ENCODE data around the gene TBC1D14. TPM values are rescaled to one million over a fixed set of nuclear protein-coding genes. Genes with fewer than 3 reads are reported as not detected.

TBC1D14 gene
- total RNA-seq, 4 donors from 2014 or later: 39.8 to 47.0 (median 46.0) TPM

DNA sequence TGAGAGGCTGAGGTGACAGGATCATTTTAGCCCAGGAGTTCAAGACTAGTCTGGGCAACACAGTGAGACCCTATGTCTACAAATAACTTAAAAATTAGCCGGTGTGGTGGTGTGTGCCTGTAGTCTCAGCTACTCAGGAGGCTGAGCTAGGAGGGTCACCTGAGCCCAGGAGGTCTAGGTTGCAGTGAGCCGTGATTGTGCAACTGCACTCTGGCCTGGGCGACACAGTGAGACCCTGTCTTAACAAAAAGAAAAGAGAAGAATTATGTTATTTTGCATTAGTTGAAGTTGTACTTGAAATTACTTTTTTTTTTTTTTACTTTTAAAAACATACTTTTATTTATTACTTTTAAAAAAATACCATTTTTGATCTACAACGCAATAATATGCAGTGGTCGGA is 111.7 kb downstream of the TBC1D14 start:
- H3K36me3 ChIP-seq: peaks cover 0 to 6% of the 10 kb centered on the region in 2 donors
- TF ChIP-seq POLR2A (IDR thresholded peaks at IDR 0.05): no peak
- TF ChIP-seq, protein P1, sequence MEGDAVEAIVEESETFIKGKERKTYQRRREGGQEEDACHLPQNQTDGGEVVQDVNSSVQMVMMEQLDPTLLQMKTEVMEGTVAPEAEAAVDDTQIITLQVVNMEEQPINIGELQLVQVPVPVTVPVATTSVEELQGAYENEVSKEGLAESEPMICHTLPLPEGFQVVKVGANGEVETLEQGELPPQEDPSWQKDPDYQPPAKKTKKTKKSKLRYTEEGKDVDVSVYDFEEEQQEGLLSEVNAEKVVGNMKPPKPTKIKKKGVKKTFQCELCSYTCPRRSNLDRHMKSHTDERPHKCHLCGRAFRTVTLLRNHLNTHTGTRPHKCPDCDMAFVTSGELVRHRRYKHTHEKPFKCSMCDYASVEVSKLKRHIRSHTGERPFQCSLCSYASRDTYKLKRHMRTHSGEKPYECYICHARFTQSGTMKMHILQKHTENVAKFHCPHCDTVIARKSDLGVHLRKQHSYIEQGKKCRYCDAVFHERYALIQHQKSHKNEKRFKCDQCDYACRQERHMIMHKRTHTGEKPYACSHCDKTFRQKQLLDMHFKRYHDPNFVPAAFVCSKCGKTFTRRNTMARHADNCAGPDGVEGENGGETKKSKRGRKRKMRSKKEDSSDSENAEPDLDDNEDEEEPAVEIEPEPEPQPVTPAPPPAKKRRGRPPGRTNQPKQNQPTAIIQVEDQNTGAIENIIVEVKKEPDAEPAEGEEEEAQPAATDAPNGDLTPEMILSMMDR (IDR thresholded peaks at IDR 0.05): no peak
- 76 to 79% methylated on average over 5 of the region's 5 CpGs for WGBS, 2 donors

GRCh38 chr4:7021930-7022664 is 112.5 kb downstream of the TBC1D14 start:
- Histone ChIP-seq H3K9me3 (no peaks in the 10 kb centered on the region), H3K36me3 (peaks cover 0 to 6% of the 10 kb centered on the region in 2 donors), H3K27me3 (no peaks in the 10 kb centered on the region), H3K4me3 (replicated peaks in 1 of 3) (no peak overlapping the region), H3K4me1 (no peaks in the 10 kb centered on the region), H3K27ac (no peak overlapping the region)
- intact Hi-C loops (cut with DNase I): no loop called here
- 86 to 96% methylated on average over 13 of the region's 13 CpGs for WGBS, 2 donors
- no peak for TF ChIP-seq POLR2A (IDR thresholded peaks at IDR 0.05)
- TF ChIP-seq, protein P1 (IDR thresholded peaks at IDR 0.05): no peak
- no peak for DNase-seq

More for the DNA sequence above, 111.7 kb downstream of the TBC1D14 start:
- no peaks in the 10 kb centered on the region for H3K4me1 ChIP-seq
- intact Hi-C loops (cut with DNase I): no loop called here
- H3K27ac ChIP-seq: no peak overlapping the region
- no peak overlapping the region for H3K4me3 ChIP-seq (replicated peaks in 1 of 3)
- no peaks in the 10 kb centered on the region for H3K9me3 ChIP-seq
- DNase-seq: no peak
- no peaks in the 10 kb centered on the region for H3K27me3 ChIP-seq

DNA sequence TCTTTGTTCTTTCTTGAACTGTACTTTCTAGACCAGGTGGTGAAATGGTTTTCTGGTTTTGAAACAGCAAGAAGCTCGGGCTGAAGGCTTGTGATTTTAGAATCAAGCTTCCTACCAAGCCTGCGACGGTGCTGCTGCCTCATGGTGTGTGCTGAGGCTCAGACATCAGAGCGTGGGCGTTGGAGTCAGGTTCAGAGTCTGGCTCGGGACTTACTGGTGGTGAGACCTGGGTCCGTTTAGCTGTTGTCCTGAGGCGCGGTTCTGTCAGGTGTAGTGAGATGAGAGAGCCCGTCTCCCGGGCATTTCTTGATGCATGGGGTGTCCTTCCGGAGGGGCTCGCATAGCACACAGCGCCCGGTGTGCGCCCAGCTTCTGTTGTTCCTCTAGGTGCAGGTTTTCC is 113.9 kb downstream of the TBC1D14 start:
- H3K36me3 ChIP-seq: peaks cover 0 to 6% of the 10 kb centered on the region in 2 donors
- intact Hi-C loops (cut with DNase I): no loop called here
- H3K27ac ChIP-seq: no peak overlapping the region
- no peak overlapping the region for H3K4me3 ChIP-seq (replicated peaks in 1 of 3)
- H3K27me3 ChIP-seq: no peaks in the 10 kb centered on the region
- no peak for DNase-seq
- H3K4me1 ChIP-seq: no peaks in the 10 kb centered on the region
- 88 to 89% methylated on average over 11 to 16 of the region's 16 CpGs for WGBS, 2 donors
- no peaks in the 10 kb centered on the region for H3K9me3 ChIP-seq
- TF ChIP-seq, protein P1 (IDR thresholded peaks at IDR 0.05): no peak
- TF ChIP-seq POLR2A (IDR thresholded peaks at IDR 0.05): no peak

DNA sequence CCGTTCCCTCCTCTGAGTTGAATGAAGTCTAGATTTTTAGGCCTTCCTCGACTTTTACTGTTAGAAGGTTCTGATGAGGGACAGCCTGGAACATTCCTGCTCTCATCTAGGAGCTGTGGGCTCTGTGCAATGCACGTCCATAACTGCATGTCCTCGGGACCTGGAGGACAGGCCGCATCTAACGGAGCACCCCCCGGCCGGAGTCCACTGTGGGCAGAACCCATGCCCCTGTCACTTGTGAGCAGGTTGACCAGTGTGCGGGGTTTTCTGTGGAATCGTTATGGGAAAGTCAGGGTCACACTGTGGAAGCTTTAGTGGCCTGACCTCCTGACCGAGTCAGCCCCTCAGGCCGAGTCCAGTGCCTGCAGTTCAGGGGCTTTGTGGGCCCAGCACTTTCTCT is 114.3 kb downstream of the TBC1D14 start:
- Histone ChIP-seq H3K9me3 (no peaks in the 10 kb centered on the region), H3K27me3 (no peaks in the 10 kb centered on the region), H3K27ac (no peak overlapping the region), H3K4me3 (replicated peaks in 1 of 3) (no peak overlapping the region), H3K36me3 (peaks cover 0 to 6% of the 10 kb centered on the region in 2 donors), H3K4me1 (no peaks in the 10 kb centered on the region)
- intact Hi-C loops (cut with DNase I): no loop called here
- no peak for DNase-seq
- 96 to 98% methylated on average over 7 to 12 of the region's 12 CpGs for WGBS, 2 donors
- TF ChIP-seq, protein P1 (IDR thresholded peaks at IDR 0.05): no peak
- TF ChIP-seq POLR2A (IDR thresholded peaks at IDR 0.05): no peak

DNA sequence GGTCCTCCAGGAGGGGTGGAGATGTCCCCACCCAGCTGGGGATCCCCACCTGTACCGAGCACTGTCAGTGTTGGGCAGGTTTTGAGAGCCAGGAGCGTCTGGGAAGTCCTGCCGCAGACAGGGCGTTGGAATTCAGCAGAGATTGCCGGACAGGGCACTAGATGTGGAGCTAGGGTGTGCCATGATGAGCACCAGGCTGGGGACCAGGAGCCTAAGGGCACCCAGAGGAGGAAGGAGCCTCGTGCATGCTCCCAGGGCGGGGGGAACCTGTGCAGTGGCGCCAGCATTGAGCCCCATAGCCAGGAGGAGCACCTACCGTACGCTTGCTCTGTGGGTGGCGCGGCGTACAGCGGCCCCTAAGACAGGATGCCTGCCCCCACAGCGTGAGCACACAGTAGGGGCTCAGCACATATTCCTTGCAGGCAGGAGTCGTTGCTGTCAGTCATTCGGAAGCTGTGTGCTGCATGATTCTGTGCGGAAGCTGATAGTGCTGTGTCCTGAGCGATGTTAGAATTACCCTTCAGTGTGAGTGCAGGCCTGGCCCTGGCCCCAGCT is 114.8 kb downstream of the TBC1D14 start:
- no peak for TF ChIP-seq POLR2A (IDR thresholded peaks at IDR 0.05)
- TF ChIP-seq, protein P1 (IDR thresholded peaks at IDR 0.05): no peak
- no peak for DNase-seq
- peaks cover 0 to 6% of the 10 kb centered on the region in 2 donors for H3K36me3 ChIP-seq
- H3K9me3 ChIP-seq: no peaks in the 10 kb centered on the region
- H3K27ac ChIP-seq: no peak overlapping the region
- no peak overlapping the region for H3K4me3 ChIP-seq (replicated peaks in 1 of 3)
- no peaks in the 10 kb centered on the region for H3K4me1 ChIP-seq
- WGBS, 2 donors: 92 to 93% methylated on average over 18 to 19 of the region's 19 CpGs
- intact Hi-C loops (cut with DNase I): no loop called here
- H3K27me3 ChIP-seq: no peaks in the 10 kb centered on the region
